Measurements from ENCODE around the gene HSD17B1.

- TF ChIP-seq EZH2phosphoT487 (IDR thresholded peaks at IDR 0.05; ENCODE audit: low read depth) = no peak
- TF ChIP-seq, protein P1, sequence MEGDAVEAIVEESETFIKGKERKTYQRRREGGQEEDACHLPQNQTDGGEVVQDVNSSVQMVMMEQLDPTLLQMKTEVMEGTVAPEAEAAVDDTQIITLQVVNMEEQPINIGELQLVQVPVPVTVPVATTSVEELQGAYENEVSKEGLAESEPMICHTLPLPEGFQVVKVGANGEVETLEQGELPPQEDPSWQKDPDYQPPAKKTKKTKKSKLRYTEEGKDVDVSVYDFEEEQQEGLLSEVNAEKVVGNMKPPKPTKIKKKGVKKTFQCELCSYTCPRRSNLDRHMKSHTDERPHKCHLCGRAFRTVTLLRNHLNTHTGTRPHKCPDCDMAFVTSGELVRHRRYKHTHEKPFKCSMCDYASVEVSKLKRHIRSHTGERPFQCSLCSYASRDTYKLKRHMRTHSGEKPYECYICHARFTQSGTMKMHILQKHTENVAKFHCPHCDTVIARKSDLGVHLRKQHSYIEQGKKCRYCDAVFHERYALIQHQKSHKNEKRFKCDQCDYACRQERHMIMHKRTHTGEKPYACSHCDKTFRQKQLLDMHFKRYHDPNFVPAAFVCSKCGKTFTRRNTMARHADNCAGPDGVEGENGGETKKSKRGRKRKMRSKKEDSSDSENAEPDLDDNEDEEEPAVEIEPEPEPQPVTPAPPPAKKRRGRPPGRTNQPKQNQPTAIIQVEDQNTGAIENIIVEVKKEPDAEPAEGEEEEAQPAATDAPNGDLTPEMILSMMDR (IDR thresholded peaks at IDR 0.05; ENCODE audit: low read depth, low read length) = no peak
Observed at GRCh38 chr17:42548993-42549755, 3.5 kb upstream of the HSD17B1 start.
